NCI-H748 treated with DMSO at 0.1 percent for 48 hours (cell line): ENCODE data around the gene CEACAM3.

Source experiments
- DNase-seq: peaks from one replicate; lab custom pipeline; 2025; lab: John Stamatoyannopoulos, UW

The CEACAM3 gene

GRCh38 chr19:41792513-41793413, 3.6 kb upstream of the CEACAM3 start:
- no peak for DNase-seq

GRCh38 chr19:41793414-41793727, 3.0 kb upstream of the CEACAM3 start:
- no peak for DNase-seq

- peak; percentile 52 for DNase-seq
These were observed 1.3 kb upstream of the CEACAM3 start for GRCh38 chr19:41795031-41795461.

- DNase-seq: no peak
These were observed 514 bp downstream of the CEACAM3 start for GRCh38 chr19:41796901-41797300.

GRCh38 chr19:41799444-41800000, 3.1 kb downstream of the CEACAM3 start:
- DNase-seq: no peak

- DNase-seq: no peak
These were observed 4.6 kb downstream of the CEACAM3 start for GRCh38 chr19:41801031-41801430.

- DNase-seq: no peak
These were observed 5.4 kb downstream of the CEACAM3 start for GRCh38 chr19:41801792-41802211.

GRCh38 chr19:41802770-41803169, 6.4 kb downstream of the CEACAM3 start:
- DNase-seq: no peak

GRCh38 chr19:41804336-41804735, 7.9 kb downstream of the CEACAM3 start:
- no peak for DNase-seq

GRCh38 chr19:41807176-41807575, 10.8 kb downstream of the CEACAM3 start:
- no peak for DNase-seq

- no peak for DNase-seq
These were observed 12.5 kb downstream of the CEACAM3 start for GRCh38 chr19:41808663-41809566.

GRCh38 chr19:41810301-41810700, 13.9 kb downstream of the CEACAM3 start:
- no peak for DNase-seq

- DNase-seq: no peak
These were observed 14.6 kb downstream of the CEACAM3 start for GRCh38 chr19:41811036-41811435.

- DNase-seq: no peak
These were observed 15.6 kb downstream of the CEACAM3 start for GRCh38 chr19:41811981-41812380.

- DNase-seq: no peak
These were observed 17.5 kb downstream of the CEACAM3 start for GRCh38 chr19:41813911-41814310.

- DNase-seq: no peak
These were observed 18.9 kb downstream of the CEACAM3 start for GRCh38 chr19:41815301-41815700.

GRCh38 chr19:41816761-41817160, 20.4 kb downstream of the CEACAM3 start:
- no peak for DNase-seq

- peak; percentile 81 for DNase-seq
These were observed 24.8 kb downstream of the CEACAM3 start for GRCh38 chr19:41821003-41821735.

- DNase-seq: no peak
These were observed 41.8 kb downstream of the CEACAM3 start for GRCh38 chr19:41837981-41838708.

GRCh38 chr19:41839211-41839610, 42.8 kb downstream of the CEACAM3 start:
- no peak for DNase-seq

- no peak for DNase-seq
These were observed 47.0 kb downstream of the CEACAM3 start for GRCh38 chr19:41843371-41843770.
